GM10266 (cell line): Measurements from ENCODE around the gene OPN3.

ENCODE experiments used
- DNase-seq: peaks from one replicate; pipeline ENCODE4 v3.0.0; 2012; ENCODE audit errors: extremely low spot score
- TF ChIP-seq, protein P1 (sequence below): IDR thresholded peaks from 2 replicates; pipeline ENCODE4 v1.5.1; 2012; ENCODE audit warnings: mild to moderate bottlenecking, low read depth; ENCODE audit not compliant: control insufficient read depth, insufficient read depth; ENCODE audit errors: missing control alignments

The OPN3 gene

DNA sequence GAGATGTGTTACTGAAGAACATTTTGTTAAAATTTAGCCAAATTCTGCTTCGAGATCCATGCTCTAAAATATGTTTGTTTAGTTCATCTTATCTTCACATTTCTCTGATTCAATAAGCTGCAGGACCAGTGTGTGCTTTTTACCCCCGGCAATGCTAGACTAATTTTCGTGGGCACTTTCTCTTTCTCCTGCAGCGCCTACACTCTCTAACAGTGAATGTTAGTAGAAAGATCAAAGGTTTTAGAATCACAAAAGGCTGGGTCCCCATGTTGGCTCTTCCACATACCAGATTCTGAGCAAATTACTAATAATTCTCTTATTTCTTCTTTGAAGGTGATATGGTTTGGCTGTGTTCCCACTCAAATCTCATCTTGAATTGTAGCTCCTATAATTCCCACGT, 8.5 kb downstream of the OPN3 start:
- TF ChIP-seq, protein P1, sequence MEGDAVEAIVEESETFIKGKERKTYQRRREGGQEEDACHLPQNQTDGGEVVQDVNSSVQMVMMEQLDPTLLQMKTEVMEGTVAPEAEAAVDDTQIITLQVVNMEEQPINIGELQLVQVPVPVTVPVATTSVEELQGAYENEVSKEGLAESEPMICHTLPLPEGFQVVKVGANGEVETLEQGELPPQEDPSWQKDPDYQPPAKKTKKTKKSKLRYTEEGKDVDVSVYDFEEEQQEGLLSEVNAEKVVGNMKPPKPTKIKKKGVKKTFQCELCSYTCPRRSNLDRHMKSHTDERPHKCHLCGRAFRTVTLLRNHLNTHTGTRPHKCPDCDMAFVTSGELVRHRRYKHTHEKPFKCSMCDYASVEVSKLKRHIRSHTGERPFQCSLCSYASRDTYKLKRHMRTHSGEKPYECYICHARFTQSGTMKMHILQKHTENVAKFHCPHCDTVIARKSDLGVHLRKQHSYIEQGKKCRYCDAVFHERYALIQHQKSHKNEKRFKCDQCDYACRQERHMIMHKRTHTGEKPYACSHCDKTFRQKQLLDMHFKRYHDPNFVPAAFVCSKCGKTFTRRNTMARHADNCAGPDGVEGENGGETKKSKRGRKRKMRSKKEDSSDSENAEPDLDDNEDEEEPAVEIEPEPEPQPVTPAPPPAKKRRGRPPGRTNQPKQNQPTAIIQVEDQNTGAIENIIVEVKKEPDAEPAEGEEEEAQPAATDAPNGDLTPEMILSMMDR = no peak
- DNase-seq = no peak

DNA sequence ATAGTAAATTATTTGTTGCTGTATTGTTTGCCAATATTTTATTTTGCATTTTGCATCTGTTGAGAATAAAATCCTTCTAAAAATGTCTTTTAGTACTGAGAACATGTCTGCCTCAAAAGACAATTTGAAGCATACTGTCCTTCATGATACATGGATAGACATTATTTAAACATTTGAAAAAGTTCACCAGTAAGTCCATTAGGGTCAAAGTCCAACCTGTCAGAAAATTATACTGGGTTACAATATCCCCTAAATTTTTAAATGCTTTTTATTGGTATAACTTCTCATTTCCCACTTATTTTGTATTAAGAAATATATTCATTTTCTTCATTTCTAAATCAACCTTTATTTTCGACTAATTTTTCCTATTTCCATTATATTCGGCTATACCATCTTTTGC, 9.3 kb downstream of the OPN3 start:
- no peak for DNase-seq
- TF ChIP-seq, protein P1 = no peak

DNA sequence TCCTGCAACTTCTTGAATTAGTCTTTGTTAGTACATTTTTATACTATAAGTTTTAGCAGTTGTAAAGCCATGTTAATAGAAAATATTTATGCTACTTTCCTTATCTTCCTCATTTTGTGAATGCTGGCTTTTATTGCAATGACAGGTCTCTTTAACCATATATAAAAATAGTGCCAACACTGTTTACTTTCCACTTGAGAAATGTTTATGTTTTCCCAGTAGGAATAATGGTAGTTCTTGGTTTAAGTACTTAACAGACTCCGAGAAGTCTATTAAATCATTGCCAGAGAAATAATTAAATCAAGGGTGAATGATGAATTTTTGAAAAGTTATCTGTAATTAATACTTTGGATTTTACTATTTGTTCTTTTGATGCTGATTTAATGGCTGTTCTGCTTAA, 9.7 kb downstream of the OPN3 start:
- TF ChIP-seq, protein P1 = no peak
- DNase-seq = no peak

DNA sequence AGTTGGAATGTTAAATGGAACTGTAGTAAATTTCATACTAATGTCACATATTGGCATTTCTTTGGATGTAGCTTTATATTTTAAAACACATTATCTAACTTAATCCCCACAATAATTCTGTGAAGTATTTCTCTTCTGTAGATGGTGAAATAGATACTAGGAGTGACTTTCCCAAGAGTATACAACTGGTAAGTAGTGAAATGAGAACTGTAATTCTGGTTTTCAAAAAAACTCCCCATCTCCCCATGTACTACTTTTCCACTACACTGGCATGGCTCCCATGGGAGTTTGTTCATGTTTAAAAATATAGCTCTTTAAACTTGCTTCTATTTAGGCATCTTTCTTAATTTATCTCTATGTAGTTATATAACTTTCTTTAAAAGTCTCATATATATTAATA, 10.2 kb downstream of the OPN3 start:
- TF ChIP-seq, protein P1 = no peak
- DNase-seq = no peak

DNA sequence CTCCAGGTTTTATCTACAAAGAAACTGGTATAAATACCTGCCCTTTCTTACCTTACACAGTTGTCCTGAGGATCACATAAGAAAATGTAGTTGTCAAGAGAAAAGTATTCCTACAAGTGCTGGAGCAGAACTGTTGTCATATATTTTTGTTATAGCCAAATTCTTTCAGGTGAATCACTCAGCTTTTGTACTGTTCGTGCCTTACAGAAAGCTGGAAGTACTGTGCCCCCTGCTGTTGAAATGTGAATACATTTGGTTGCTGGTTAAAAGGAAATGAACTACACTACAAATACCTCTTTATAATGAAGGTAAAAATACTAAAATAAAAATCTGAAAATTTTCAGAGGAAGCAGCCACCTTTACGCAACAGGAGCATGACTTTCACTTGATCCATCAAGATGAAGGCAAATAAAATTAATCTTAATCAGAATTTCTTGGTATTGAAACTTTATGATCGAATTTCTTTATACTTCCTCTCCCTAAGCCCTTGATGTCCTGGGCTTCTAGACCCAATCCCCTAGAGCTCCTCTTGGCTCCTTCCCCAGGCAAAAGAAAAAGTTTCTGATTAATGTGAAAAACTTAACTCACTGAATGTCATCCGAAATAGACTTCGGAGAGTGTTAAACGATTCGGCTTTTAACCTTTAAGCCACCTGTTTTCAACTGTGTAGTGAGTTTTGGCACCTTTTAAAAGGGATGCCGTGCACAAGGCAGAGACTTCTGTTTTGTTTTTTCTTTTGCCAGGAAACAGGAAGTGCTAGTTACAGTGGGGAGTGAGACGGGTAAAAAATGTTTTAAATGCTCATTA, 12.5 kb downstream of the OPN3 start:
- DNase-seq = peak; percentile 37
- TF ChIP-seq, protein P1 = peak; percentile 53

DNA sequence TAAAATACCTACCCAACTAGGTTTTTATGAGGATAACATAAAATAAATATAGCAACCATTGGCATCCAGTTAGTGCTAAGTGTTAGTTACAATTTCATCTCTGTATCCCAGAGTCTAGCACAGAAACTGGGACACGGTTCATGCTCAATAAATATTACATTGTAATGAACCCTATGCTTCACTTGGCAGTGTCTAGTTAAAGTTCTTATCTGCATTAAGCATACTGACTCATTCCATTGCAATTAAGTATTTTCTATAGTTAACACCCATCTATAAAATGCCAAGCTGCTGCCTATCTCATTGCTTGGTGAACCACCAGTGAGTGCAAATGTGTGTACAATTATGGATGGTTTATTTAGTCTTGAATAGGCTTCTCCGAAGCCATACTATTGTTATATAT, 15.2 kb downstream of the OPN3 start:
- DNase-seq = no peak
- TF ChIP-seq, protein P1 = no peak

DNA sequence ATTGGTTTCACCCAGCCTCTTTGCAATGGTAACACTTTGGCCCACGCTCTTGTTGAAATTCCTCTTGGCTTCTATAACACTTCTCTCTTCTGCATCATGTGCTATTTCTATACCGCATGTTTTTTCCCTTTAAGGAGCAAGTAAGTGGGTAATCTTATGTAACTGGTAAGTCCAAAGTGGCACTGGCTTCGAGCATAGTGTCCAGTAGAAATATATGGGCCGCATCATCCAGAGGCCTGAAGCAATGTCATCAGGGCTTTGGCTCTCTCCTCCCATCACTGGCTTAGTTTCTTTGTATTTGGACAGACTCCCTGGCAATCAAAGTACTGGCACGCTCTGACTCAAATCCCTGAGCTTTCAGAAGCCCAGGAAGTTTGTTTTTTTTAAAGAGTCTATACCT, 17.5 kb downstream of the OPN3 start:
- TF ChIP-seq, protein P1 = no peak
- no peak for DNase-seq
